ENCODE measurements around the gene SEMA5A.

DNA sequence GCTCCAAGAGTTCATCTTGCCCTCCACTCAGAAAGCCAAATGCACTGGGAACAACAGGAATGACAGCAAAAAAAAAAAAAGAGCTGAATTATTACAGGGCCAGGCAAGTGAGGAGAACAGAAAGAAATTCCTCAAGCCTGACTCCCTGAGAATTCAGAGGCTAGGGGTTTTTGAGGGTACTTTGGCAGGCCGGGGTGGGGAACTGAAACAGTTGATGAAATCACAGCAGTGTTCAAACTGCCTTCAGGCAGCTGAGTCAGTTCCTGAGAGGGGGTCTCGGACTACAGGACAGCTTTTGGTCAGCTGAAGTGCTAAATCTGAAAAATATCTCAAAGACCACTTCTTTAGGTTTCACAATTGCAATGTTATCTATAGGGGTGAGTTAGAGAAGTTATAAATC lies 419.4 kb downstream of the SEMA5A start:
- TF ChIP-seq, protein P1, sequence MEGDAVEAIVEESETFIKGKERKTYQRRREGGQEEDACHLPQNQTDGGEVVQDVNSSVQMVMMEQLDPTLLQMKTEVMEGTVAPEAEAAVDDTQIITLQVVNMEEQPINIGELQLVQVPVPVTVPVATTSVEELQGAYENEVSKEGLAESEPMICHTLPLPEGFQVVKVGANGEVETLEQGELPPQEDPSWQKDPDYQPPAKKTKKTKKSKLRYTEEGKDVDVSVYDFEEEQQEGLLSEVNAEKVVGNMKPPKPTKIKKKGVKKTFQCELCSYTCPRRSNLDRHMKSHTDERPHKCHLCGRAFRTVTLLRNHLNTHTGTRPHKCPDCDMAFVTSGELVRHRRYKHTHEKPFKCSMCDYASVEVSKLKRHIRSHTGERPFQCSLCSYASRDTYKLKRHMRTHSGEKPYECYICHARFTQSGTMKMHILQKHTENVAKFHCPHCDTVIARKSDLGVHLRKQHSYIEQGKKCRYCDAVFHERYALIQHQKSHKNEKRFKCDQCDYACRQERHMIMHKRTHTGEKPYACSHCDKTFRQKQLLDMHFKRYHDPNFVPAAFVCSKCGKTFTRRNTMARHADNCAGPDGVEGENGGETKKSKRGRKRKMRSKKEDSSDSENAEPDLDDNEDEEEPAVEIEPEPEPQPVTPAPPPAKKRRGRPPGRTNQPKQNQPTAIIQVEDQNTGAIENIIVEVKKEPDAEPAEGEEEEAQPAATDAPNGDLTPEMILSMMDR (tag by site-specific recombination; IDR thresholded peaks at IDR 0.05): no peak
- TF ChIP-seq, protein P2, sequence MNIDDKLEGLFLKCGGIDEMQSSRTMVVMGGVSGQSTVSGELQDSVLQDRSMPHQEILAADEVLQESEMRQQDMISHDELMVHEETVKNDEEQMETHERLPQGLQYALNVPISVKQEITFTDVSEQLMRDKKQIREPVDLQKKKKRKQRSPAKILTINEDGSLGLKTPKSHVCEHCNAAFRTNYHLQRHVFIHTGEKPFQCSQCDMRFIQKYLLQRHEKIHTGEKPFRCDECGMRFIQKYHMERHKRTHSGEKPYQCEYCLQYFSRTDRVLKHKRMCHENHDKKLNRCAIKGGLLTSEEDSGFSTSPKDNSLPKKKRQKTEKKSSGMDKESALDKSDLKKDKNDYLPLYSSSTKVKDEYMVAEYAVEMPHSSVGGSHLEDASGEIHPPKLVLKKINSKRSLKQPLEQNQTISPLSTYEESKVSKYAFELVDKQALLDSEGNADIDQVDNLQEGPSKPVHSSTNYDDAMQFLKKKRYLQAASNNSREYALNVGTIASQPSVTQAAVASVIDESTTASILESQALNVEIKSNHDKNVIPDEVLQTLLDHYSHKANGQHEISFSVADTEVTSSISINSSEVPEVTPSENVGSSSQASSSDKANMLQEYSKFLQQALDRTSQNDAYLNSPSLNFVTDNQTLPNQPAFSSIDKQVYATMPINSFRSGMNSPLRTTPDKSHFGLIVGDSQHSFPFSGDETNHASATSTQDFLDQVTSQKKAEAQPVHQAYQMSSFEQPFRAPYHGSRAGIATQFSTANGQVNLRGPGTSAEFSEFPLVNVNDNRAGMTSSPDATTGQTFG (tag by site-specific recombination; IDR thresholded peaks at IDR 0.05; ENCODE audit: borderline replicate concordance): no peak
- TF ChIP-seq, protein P3, sequence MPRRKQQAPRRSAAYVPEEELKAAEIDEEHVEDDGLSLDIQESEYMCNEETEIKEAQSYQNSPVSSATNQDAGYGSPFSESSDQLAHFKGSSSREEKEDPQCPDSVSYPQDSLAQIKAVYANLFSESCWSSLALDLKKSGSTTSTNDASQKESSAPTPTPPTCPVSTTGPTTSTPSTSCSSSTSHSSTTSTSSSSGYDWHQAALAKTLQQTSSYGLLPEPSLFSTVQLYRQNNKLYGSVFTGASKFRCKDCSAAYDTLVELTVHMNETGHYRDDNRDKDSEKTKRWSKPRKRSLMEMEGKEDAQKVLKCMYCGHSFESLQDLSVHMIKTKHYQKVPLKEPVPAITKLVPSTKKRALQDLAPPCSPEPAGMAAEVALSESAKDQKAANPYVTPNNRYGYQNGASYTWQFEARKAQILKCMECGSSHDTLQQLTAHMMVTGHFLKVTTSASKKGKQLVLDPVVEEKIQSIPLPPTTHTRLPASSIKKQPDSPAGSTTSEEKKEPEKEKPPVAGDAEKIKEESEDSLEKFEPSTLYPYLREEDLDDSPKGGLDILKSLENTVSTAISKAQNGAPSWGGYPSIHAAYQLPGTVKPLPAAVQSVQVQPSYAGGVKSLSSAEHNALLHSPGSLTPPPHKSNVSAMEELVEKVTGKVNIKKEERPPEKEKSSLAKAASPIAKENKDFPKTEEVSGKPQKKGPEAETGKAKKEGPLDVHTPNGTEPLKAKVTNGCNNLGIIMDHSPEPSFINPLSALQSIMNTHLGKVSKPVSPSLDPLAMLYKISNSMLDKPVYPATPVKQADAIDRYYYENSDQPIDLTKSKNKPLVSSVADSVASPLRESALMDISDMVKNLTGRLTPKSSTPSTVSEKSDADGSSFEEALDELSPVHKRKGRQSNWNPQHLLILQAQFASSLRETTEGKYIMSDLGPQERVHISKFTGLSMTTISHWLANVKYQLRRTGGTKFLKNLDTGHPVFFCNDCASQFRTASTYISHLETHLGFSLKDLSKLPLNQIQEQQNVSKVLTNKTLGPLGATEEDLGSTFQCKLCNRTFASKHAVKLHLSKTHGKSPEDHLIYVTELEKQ (tag by site-specific recombination; IDR thresholded peaks at IDR 0.05; ENCODE audit: borderline replicate concordance): no peak
- TF ChIP-seq, protein P4, sequence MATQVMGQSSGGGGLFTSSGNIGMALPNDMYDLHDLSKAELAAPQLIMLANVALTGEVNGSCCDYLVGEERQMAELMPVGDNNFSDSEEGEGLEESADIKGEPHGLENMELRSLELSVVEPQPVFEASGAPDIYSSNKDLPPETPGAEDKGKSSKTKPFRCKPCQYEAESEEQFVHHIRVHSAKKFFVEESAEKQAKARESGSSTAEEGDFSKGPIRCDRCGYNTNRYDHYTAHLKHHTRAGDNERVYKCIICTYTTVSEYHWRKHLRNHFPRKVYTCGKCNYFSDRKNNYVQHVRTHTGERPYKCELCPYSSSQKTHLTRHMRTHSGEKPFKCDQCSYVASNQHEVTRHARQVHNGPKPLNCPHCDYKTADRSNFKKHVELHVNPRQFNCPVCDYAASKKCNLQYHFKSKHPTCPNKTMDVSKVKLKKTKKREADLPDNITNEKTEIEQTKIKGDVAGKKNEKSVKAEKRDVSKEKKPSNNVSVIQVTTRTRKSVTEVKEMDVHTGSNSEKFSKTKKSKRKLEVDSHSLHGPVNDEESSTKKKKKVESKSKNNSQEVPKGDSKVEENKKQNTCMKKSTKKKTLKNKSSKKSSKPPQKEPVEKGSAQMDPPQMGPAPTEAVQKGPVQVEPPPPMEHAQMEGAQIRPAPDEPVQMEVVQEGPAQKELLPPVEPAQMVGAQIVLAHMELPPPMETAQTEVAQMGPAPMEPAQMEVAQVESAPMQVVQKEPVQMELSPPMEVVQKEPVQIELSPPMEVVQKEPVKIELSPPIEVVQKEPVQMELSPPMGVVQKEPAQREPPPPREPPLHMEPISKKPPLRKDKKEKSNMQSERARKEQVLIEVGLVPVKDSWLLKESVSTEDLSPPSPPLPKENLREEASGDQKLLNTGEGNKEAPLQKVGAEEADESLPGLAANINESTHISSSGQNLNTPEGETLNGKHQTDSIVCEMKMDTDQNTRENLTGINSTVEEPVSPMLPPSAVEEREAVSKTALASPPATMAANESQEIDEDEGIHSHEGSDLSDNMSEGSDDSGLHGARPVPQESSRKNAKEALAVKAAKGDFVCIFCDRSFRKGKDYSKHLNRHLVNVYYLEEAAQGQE (tag by site-specific recombination; IDR thresholded peaks at IDR 0.05): no peak
- TF ChIP-seq ZNF510 (tag by site-specific recombination; IDR thresholded peaks at IDR 0.05; ENCODE audit: insufficient replicate concordance) (no peak), GFI1B (tag by site-specific recombination; IDR thresholded peaks at IDR 0.05) (no peak), KLF10 (tag by site-specific recombination; IDR thresholded peaks at IDR 0.05) (no peak)
- TF ChIP-seq, protein P5, sequence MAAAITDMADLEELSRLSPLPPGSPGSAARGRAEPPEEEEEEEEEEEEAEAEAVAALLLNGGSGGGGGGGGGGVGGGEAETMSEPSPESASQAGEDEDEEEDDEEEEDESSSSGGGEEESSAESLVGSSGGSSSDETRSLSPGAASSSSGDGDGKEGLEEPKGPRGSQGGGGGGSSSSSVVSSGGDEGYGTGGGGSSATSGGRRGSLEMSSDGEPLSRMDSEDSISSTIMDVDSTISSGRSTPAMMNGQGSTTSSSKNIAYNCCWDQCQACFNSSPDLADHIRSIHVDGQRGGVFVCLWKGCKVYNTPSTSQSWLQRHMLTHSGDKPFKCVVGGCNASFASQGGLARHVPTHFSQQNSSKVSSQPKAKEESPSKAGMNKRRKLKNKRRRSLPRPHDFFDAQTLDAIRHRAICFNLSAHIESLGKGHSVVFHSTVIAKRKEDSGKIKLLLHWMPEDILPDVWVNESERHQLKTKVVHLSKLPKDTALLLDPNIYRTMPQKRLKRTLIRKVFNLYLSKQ (tag by site-specific recombination; IDR thresholded peaks at IDR 0.05; ENCODE audit: borderline replicate concordance): no peak
- TF ChIP-seq, protein P6, sequence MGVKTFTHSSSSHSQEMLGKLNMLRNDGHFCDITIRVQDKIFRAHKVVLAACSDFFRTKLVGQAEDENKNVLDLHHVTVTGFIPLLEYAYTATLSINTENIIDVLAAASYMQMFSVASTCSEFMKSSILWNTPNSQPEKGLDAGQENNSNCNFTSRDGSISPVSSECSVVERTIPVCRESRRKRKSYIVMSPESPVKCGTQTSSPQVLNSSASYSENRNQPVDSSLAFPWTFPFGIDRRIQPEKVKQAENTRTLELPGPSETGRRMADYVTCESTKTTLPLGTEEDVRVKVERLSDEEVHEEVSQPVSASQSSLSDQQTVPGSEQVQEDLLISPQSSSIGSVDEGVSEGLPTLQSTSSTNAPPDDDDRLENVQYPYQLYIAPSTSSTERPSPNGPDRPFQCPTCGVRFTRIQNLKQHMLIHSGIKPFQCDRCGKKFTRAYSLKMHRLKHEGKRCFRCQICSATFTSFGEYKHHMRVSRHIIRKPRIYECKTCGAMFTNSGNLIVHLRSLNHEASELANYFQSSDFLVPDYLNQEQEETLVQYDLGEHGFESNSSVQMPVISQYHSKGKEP (tag by site-specific recombination; IDR thresholded peaks at IDR 0.05): no peak
